ENCODE data around the gene MAGI2. TPM values are rescaled to one million over a fixed set of nuclear protein-coding genes. Genes with fewer than 3 reads are reported as not detected.

The MAGI2 gene
- total RNA-seq, 3 donors from 2014 or later: 9.8 to 22.7 (median 20.2) TPM

DNA sequence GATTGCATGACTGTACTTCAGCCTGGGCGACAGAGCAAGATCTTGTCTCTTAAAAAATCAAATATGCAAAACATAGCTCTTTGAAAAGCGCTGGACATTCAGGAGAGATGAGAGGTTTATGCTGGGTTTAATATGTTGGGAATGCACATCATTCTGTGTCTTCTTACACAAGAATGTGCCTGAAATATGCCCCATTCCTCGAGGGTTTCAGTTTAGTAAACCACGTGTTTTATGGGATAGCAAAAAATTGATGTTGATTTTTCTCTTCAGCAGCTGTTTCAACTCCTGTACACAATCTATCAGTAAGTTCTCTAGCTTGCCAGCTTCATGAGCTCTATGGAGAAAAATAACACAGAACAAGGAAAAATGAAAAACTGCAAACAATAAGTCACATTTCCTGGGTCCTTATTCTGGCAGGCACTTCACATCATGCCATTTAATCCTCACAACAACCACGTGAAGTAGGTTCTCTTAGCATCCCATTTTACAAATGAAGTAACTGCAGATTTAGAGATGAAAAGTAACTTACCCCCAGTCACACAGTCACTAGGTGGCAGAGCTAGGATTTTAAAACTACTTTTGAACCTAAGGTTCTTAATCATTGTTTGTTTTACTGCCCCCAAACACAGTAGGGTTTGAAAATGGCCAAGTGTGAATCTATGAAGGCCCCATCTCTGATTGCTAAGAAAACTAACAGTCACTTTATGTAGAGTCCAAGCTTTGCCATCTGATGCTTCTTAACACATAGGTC, 1231.3 kb downstream of the MAGI2 start:
- Histone ChIP-seq H3K4me1 (no peaks in the 10 kb centered on the region), H3K4me3 (no peak overlapping the region), H3K27ac (no peak overlapping the region), H3K36me3 (no peaks in the 10 kb centered on the region), H3K27me3 (no peaks in the 10 kb centered on the region), H3K9me3 (no peaks in the 10 kb centered on the region)
- intact Hi-C loops (cut with DNase I; ENCODE audit: low total_unique reads): no loop called here
- no peak for DNase-seq (ENCODE audit: low spot score in 2 of 2)
- TF ChIP-seq POLR2A (IDR thresholded peaks at IDR 0.05) (no peak), POLR2AphosphoS5 (IDR thresholded peaks at IDR 0.05) (no peak), CTCF (IDR thresholded peaks at IDR 0.05) (no peak)

GRCh38 chr7:78220754-78221153, 1232.7 kb downstream of the MAGI2 start:
- DNase-seq (ENCODE audit: low spot score in 2 of 2): no peak
- Histone ChIP-seq H3K4me1 (no peaks in the 10 kb centered on the region), H3K4me3 (no peak overlapping the region), H3K27ac (no peak overlapping the region), H3K36me3 (no peaks in the 10 kb centered on the region), H3K27me3 (no peaks in the 10 kb centered on the region), H3K9me3 (no peaks in the 10 kb centered on the region)
- no peak for TF ChIP-seq POLR2AphosphoS5 (IDR thresholded peaks at IDR 0.05)
- no peak for TF ChIP-seq POLR2A (IDR thresholded peaks at IDR 0.05)
- no peak for TF ChIP-seq CTCF (IDR thresholded peaks at IDR 0.05)
- intact Hi-C loops (cut with DNase I; ENCODE audit: low total_unique reads): no loop called here

DNA sequence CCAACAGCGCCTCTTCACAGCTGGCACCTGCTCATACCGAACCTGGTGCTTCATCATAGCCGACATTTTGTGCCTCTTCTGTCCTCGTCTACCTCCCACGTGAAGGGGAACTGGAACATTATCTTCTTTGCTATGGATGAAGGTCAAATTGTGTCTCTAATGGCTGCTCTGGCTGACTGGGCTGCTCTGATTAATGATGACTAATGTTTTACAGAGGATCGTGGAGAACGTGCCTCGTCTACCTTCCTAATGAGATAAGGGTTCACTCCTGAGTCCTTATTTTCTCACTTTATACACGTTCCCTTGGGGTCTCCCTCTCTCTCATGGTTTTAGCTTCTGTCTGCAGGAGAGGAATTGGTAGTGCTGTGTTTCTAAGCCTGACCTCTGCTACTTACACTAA, 1234.6 kb downstream of the MAGI2 start:
- no peak for TF ChIP-seq POLR2A (IDR thresholded peaks at IDR 0.05)
- no peaks in the 10 kb centered on the region for H3K4me1 ChIP-seq
- intact Hi-C loops (cut with DNase I; ENCODE audit: low total_unique reads): no loop called here

DNA sequence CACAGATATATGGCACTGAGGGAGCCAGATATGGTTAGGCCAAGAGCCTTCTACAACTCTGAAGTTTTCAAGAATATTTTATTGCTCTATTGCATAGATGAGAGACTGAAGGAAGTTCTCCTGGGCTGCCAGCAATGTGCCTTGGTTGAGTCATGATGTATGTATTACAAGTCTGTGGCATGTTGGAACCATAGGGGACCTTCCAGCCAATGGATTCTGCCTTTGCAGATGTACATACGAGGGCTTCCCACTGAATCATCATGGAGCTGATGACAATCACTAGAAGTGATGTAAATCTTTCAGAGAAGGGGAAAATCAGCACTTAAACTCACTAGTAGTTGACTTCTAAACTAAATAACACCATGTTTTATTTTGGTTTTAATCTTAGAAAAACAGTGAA, 1235.4 kb downstream of the MAGI2 start:
- Histone ChIP-seq H3K9me3 (no peaks in the 10 kb centered on the region), H3K27me3 (no peaks in the 10 kb centered on the region), H3K27ac (no peak overlapping the region), H3K4me1 (no peaks in the 10 kb centered on the region), H3K36me3 (no peaks in the 10 kb centered on the region), H3K4me3 (no peak overlapping the region)
- no peak for TF ChIP-seq POLR2AphosphoS5 (IDR thresholded peaks at IDR 0.05)
- no peak for TF ChIP-seq POLR2A (IDR thresholded peaks at IDR 0.05)
- no peak for TF ChIP-seq CTCF (IDR thresholded peaks at IDR 0.05)
- DNase-seq (ENCODE audit: low spot score in 2 of 2): no peak
- intact Hi-C loops (cut with DNase I; ENCODE audit: low total_unique reads): no loop called here

More for the DNA sequence above, 1234.6 kb downstream of the MAGI2 start:
- Histone ChIP-seq H3K4me3 (no peak overlapping the region), H3K36me3 (no peaks in the 10 kb centered on the region), H3K27ac (no peak overlapping the region), H3K27me3 (no peaks in the 10 kb centered on the region), H3K9me3 (no peaks in the 10 kb centered on the region)
- DNase-seq (ENCODE audit: low spot score in 2 of 2): no peak

DNA sequence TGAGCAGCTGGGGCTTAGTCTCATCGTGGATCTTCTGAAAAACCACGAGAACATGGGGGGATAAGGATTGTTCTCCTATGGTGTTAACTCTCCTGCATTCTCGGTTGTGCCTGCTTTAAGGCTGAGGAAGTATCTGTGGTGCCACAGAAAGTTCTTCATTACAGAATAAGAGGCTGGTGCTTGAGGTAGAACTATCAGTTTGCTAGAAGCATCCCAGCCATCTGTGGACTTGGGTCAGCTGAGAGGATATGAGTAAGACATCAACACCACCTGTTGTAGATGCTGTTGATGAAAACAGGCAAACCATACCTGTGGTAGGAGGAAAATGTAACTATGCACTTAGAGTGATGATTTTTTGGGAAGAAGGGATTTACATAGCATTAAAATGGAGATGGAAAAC, 1238.3 kb downstream of the MAGI2 start:
- DNase-seq (ENCODE audit: low spot score in 2 of 2): no peak
- intact Hi-C loops (cut with DNase I; ENCODE audit: low total_unique reads): no loop called here
- H3K9me3 ChIP-seq: no peaks in the 10 kb centered on the region
- H3K27ac ChIP-seq: no peak overlapping the region
- H3K4me3 ChIP-seq: no peak overlapping the region
- no peak for TF ChIP-seq POLR2AphosphoS5 (IDR thresholded peaks at IDR 0.05)
- TF ChIP-seq POLR2A (IDR thresholded peaks at IDR 0.05): no peak
- TF ChIP-seq CTCF (IDR thresholded peaks at IDR 0.05): no peak
- no peaks in the 10 kb centered on the region for H3K4me1 ChIP-seq
- no peaks in the 10 kb centered on the region for H3K36me3 ChIP-seq
- H3K27me3 ChIP-seq: no peaks in the 10 kb centered on the region

Data from breast epithelium (tissue), 4 donors.